ENCODE data around the gene SCN8A.

Gene SCN8A

DNA sequence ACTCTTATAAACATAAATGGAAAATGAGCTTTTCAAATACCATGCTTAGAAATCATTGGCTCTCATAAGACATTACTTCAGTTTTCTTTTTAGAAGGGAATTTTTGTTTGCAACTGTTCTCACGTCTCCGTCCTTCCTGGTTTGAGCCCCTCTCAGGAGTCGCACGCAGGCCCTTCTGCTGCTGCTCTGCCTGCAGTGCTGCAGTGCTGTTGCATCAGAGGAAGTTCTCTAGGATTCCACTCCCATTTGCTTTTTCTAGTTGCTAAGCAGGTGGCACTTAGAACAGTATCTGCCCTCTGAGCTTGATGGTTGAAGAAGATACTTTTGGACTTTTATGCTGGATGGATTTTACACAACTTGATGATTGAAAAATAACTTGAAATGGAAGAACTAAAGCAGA is 70.8 kb downstream of the SCN8A start:
- Histone ChIP-seq H3K27ac (replicated peaks) (no peak overlapping the region), H3K4me3 (replicated peaks; ENCODE audit: insufficient read depth, low read length) (no peak overlapping the region), H3K27me3 (ENCODE audit: insufficient read depth, poor library complexity, severe bottlenecking) (peaks cover 17% of the 10 kb centered on the region)
- TF ChIP-seq GABPA (IDR thresholded peaks at IDR 0.05; ENCODE audit: low read depth) (no peak), CTCF (IDR thresholded peaks at IDR 0.05; ENCODE audit: insufficient read depth, low read length) (no peak), SPI1 (IDR thresholded peaks at IDR 0.05; ENCODE audit: borderline replicate concordance, low read depth) (no peak), POLR2AphosphoS5 (IDR thresholded peaks at IDR 0.05; ENCODE audit: low read depth) (no peak)
- TF ChIP-seq, protein P1, sequence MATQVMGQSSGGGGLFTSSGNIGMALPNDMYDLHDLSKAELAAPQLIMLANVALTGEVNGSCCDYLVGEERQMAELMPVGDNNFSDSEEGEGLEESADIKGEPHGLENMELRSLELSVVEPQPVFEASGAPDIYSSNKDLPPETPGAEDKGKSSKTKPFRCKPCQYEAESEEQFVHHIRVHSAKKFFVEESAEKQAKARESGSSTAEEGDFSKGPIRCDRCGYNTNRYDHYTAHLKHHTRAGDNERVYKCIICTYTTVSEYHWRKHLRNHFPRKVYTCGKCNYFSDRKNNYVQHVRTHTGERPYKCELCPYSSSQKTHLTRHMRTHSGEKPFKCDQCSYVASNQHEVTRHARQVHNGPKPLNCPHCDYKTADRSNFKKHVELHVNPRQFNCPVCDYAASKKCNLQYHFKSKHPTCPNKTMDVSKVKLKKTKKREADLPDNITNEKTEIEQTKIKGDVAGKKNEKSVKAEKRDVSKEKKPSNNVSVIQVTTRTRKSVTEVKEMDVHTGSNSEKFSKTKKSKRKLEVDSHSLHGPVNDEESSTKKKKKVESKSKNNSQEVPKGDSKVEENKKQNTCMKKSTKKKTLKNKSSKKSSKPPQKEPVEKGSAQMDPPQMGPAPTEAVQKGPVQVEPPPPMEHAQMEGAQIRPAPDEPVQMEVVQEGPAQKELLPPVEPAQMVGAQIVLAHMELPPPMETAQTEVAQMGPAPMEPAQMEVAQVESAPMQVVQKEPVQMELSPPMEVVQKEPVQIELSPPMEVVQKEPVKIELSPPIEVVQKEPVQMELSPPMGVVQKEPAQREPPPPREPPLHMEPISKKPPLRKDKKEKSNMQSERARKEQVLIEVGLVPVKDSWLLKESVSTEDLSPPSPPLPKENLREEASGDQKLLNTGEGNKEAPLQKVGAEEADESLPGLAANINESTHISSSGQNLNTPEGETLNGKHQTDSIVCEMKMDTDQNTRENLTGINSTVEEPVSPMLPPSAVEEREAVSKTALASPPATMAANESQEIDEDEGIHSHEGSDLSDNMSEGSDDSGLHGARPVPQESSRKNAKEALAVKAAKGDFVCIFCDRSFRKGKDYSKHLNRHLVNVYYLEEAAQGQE (IDR thresholded peaks at IDR 0.05; ENCODE audit: insufficient replicate concordance, low read depth), result no peak
- DNase-seq (ENCODE audit: low read depth in 1 of 2, low spot score in 1 of 2), result no peak

- Histone ChIP-seq H3K27ac (replicated peaks) (no peak overlapping the region), H3K27me3 (ENCODE audit: insufficient read depth, poor library complexity, severe bottlenecking) (peaks cover 14% of the 10 kb centered on the region), H3K4me3 (replicated peaks; ENCODE audit: insufficient read depth, low read length) (no peak overlapping the region)
- DNase-seq (ENCODE audit: low read depth in 1 of 2, low spot score in 1 of 2), result no peak
- TF ChIP-seq SPI1 (IDR thresholded peaks at IDR 0.05; ENCODE audit: borderline replicate concordance, low read depth), result no peak
- TF ChIP-seq, protein P1 (IDR thresholded peaks at IDR 0.05; ENCODE audit: insufficient replicate concordance, low read depth), result no peak
- no peak for TF ChIP-seq POLR2AphosphoS5 (IDR thresholded peaks at IDR 0.05; ENCODE audit: low read depth)
Observed at GRCh38 chr12:51662728-51663154, 71.7 kb downstream of the SCN8A start.

GRCh38 chr12:51663390-51663789 is 72.4 kb downstream of the SCN8A start:
- TF ChIP-seq GABPA (IDR thresholded peaks at IDR 0.05; ENCODE audit: low read depth) (no peak), SPI1 (IDR thresholded peaks at IDR 0.05; ENCODE audit: borderline replicate concordance, low read depth) (no peak), CTCF (IDR thresholded peaks at IDR 0.05; ENCODE audit: insufficient read depth, low read length) (no peak), POLR2AphosphoS5 (IDR thresholded peaks at IDR 0.05; ENCODE audit: low read depth) (no peak)
- TF ChIP-seq, protein P1 (IDR thresholded peaks at IDR 0.05; ENCODE audit: insufficient replicate concordance, low read depth), result no peak
- DNase-seq (ENCODE audit: low read depth in 1 of 2, low spot score in 1 of 2), result no peak
- Histone ChIP-seq H3K27me3 (ENCODE audit: insufficient read depth, poor library complexity, severe bottlenecking) (peaks cover 9% of the 10 kb centered on the region), H3K4me3 (replicated peaks; ENCODE audit: insufficient read depth, low read length) (no peak overlapping the region), H3K27ac (replicated peaks) (no peak overlapping the region)

All from HL-60 (cell line).